Activated CD4-positive, alpha-beta T cell treated with anti-CD3 and anti-CD28 coated beads, Interleukin-2, Interleukin-6, amounts not matched to agents 100 ng/mL and 50 ng/mL, durations not matched to agents 16 hours and 8 hours (primary cell): Measurements from ENCODE around the gene BEST1.
A peak's percentile ranks its signal among the peaks of the same experiment; 100 is the strongest.
"Not testable (repeated sequence)": the region's sequence is repeated elsewhere in the genome, so short reads cannot be mapped to it uniquely, and the experiment has no call there.

ENCODE experiments used
- DNase-seq: peaks from one replicate; pipeline ENCODE4 v3.0.0-alpha.2; 2020

Gene BEST1

GRCh38 chr11:61949169-61950034 is 749 bp upstream of the BEST1 start:
- DNase-seq = peak; percentile 46

GRCh38 chr11:61951484-61952135 is 1.5 kb downstream of the BEST1 start:
- DNase-seq = no peak

- no peak for DNase-seq
These were observed 2.7 kb downstream of the BEST1 start for GRCh38 chr11:61952882-61953281.

- not testable (repeated sequence) for DNase-seq
These were observed 3.5 kb downstream of the BEST1 start for GRCh38 chr11:61953632-61954031.

GRCh38 chr11:61954106-61954850 is 4.1 kb downstream of the BEST1 start:
- DNase-seq = no peak

GRCh38 chr11:61954851-61955421 is 4.8 kb downstream of the BEST1 start:
- no peak for DNase-seq

GRCh38 chr11:61955422-61956135 is 5.4 kb downstream of the BEST1 start:
- DNase-seq = no peak

- no peak for DNase-seq
These were observed 6.3 kb downstream of the BEST1 start for GRCh38 chr11:61956191-61957020.

- DNase-seq = no peak
These were observed 7.0 kb downstream of the BEST1 start for GRCh38 chr11:61957021-61957770.

- DNase-seq = no peak
These were observed 8.4 kb downstream of the BEST1 start for GRCh38 chr11:61958590-61958989.

- DNase-seq = no peak
These were observed 9.0 kb downstream of the BEST1 start for GRCh38 chr11:61959114-61959513.

- DNase-seq = no peak
These were observed 9.5 kb downstream of the BEST1 start for GRCh38 chr11:61959678-61960077.

GRCh38 chr11:61960532-61960931 is 10.4 kb downstream of the BEST1 start:
- no peak for DNase-seq

- no peak for DNase-seq
These were observed 11.5 kb downstream of the BEST1 start for GRCh38 chr11:61961570-61962212.

GRCh38 chr11:61962213-61963015 is 12.3 kb downstream of the BEST1 start:
- no peak for DNase-seq

GRCh38 chr11:61963016-61963281 is 12.8 kb downstream of the BEST1 start:
- DNase-seq = no peak

- DNase-seq = peak; percentile 43
These were observed 13.3 kb downstream of the BEST1 start for GRCh38 chr11:61963282-61964057.

- DNase-seq = no peak
These were observed 14.0 kb downstream of the BEST1 start for GRCh38 chr11:61964058-61964665.
